Measurements from ENCODE around the gene TTC23.

The TTC23 gene

GRCh38 chr15:99264125-99264524 lies 14.7 kb upstream of the TTC23 start:
- TF ChIP-seq CTCF (IDR thresholded peaks at IDR 0.05) = no peak

- no peak for TF ChIP-seq CTCF (IDR thresholded peaks at IDR 0.05)
Measured at GRCh38 chr15:99257107-99257750, 7.8 kb upstream of the TTC23 start.

GRCh38 chr15:99253381-99254090 lies 4.2 kb upstream of the TTC23 start:
- TF ChIP-seq CTCF (IDR thresholded peaks at IDR 0.05) = no peak

- TF ChIP-seq CTCF (IDR thresholded peaks at IDR 0.05) = no peak
Measured at GRCh38 chr15:99252326-99252725, 2.9 kb upstream of the TTC23 start.

- TF ChIP-seq CTCF (IDR thresholded peaks at IDR 0.05) = no peak
Measured at GRCh38 chr15:99250857-99251841, 1.8 kb upstream of the TTC23 start, which contains the start of gene LRRC28. TSS of gene LRRC28 (plus strand) at chr15:99251481. CDS start at chr15:99255958, 4,477 bp downstream.

- no peak for TF ChIP-seq CTCF (IDR thresholded peaks at IDR 0.05)
Measured at GRCh38 chr15:99250494-99250856, 1.1 kb upstream of the TTC23 start.

GRCh38 chr15:99250001-99250400 lies 620 bp upstream of the TTC23 start:
- no peak for TF ChIP-seq CTCF (IDR thresholded peaks at IDR 0.05)
